ENCODE results near the gene EPC1.

DNA sequence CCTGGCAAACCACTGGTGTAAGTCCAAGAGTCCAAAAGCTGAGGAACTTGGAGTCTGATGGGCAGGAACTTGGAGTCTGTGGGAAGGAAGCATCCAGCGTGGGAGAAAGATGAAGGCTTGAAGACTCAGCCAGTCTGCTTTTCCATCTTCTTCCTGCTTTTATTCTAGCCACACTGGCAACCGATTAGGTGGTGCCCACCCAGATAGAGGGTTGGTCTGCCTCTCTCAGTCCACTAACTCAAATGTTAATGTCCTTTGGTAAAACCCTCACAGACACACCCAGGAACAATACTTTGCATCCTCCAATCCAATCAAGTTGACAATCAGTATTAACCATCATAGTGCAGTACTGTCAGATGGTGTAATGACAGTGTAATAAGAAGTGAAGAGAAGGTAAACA, 119.2 kb downstream of the EPC1 start:
- TF ChIP-seq, protein P1, sequence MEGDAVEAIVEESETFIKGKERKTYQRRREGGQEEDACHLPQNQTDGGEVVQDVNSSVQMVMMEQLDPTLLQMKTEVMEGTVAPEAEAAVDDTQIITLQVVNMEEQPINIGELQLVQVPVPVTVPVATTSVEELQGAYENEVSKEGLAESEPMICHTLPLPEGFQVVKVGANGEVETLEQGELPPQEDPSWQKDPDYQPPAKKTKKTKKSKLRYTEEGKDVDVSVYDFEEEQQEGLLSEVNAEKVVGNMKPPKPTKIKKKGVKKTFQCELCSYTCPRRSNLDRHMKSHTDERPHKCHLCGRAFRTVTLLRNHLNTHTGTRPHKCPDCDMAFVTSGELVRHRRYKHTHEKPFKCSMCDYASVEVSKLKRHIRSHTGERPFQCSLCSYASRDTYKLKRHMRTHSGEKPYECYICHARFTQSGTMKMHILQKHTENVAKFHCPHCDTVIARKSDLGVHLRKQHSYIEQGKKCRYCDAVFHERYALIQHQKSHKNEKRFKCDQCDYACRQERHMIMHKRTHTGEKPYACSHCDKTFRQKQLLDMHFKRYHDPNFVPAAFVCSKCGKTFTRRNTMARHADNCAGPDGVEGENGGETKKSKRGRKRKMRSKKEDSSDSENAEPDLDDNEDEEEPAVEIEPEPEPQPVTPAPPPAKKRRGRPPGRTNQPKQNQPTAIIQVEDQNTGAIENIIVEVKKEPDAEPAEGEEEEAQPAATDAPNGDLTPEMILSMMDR (optimal IDR thresholded peaks at IDR 0.05 in 1 of 3, IDR thresholded peaks at IDR 0.05 in 1 of 3, conservative IDR thresholded peaks at IDR 0.05 in 1 of 3; ENCODE audit: extremely low read depth in 1 of 3, insufficient read depth in 2 of 3, low read length in 3 of 3): no peak
- TF ChIP-seq EZH2 (IDR thresholded peaks at IDR 0.05; ENCODE audit: low read length): no peak
